ENCODE data around the gene MS4A4E. TPM values are rescaled to one million over a fixed set of nuclear protein-coding genes. Genes with fewer than 3 reads are reported as not detected.
"Not testable (repeated sequence)": the region's sequence is repeated elsewhere in the genome, so short reads cannot be mapped to it uniquely, and the experiment has no call there.

Gene MS4A4E
- total RNA-seq, 2 donors from 2014 or later = 0.31 TPM; not detected in 1

- Mint-ChIP-seq H3K27me3 (ENCODE audit: insufficient read depth) (peaks cover 40% of the 10 kb centered on the region), H3K9me3 (peaks cover 11% of the 10 kb centered on the region), H3K36me3 (ENCODE audit: low read depth) (no peaks in the 10 kb centered on the region), H3K27ac (no peak overlapping the region), H3K4me1 (peaks cover 10% of the 10 kb centered on the region), H3K4me3 (no peak overlapping the region)
- Histone ChIP-seq H3K9me3 (ENCODE audit: control insufficient read depth, low read length) (peaks cover 8% of the 10 kb centered on the region), H3K27ac (ENCODE audit: low read depth, low read length) (no peak overlapping the region), H3K27me3 (ENCODE audit: control insufficient read depth, insufficient read depth, low read length, poor library complexity, severe bottlenecking) (peaks cover 34% of the 10 kb centered on the region), H3K4me1 (ENCODE audit: control insufficient read depth, insufficient read depth, low read length) (no peaks in the 10 kb centered on the region), H3K9ac (ENCODE audit: extremely low read depth, low read length, poor library complexity, severe bottlenecking) (no peak overlapping the region), H3K36me3 (ENCODE audit: control insufficient read depth, insufficient read depth, low read length) (no peaks in the 10 kb centered on the region), H3K4me3 (ENCODE audit: low read length) (no peak overlapping the region)
- 89 to 93% methylated on average over 2 to 4 of the region's 4 CpGs for WGBS, 2 experiments (ENCODE audit: insufficient coverage in 1 of 2, insufficient read length in 1 of 2)
- DNase-seq = no peak
- TF ChIP-seq CTCF (conservative IDR thresholded peaks at IDR 0.05) = no peak
Measured at GRCh38 chr11:60204922-60205321, 38.0 kb downstream of the MS4A4E start.

- H3K9me3 Mint-ChIP-seq = peaks cover 11% of the 10 kb centered on the region
- not testable (repeated sequence) for H3K36me3 ChIP-seq (ENCODE audit: control insufficient read depth, insufficient read depth, low read length); H3K4me3 ChIP-seq (ENCODE audit: low read length); H3K27ac ChIP-seq (ENCODE audit: low read depth, low read length); DNase-seq; H3K9me3 ChIP-seq (ENCODE audit: control insufficient read depth, low read length); H3K9ac ChIP-seq (ENCODE audit: extremely low read depth, low read length, poor library complexity, severe bottlenecking); H3K27ac Mint-ChIP-seq; H3K4me1 Mint-ChIP-seq; H3K36me3 Mint-ChIP-seq (ENCODE audit: low read depth); H3K4me1 ChIP-seq (ENCODE audit: control insufficient read depth, insufficient read depth, low read length); H3K4me3 Mint-ChIP-seq
- H3K27me3 ChIP-seq (ENCODE audit: control insufficient read depth, insufficient read depth, low read length, poor library complexity, severe bottlenecking) = peaks cover 15% of the 10 kb centered on the region
- H3K27me3 Mint-ChIP-seq (ENCODE audit: insufficient read depth) = peaks cover 10% of the 10 kb centered on the region
- WGBS, 2 experiments (ENCODE audit: insufficient coverage in 1 of 2, insufficient read length in 1 of 2) = 88% methylated on average over 5 to 12 of the region's 26 CpGs
Measured at GRCh38 chr11:60201334-60201733, 41.6 kb downstream of the MS4A4E start.

- DNase-seq = no peak
- H3K36me3 ChIP-seq (ENCODE audit: control insufficient read depth, insufficient read depth, low read length) = no peaks in the 10 kb centered on the region
- no peaks in the 10 kb centered on the region for H3K27me3 ChIP-seq (ENCODE audit: control insufficient read depth, insufficient read depth, low read length, poor library complexity, severe bottlenecking)
- no peaks in the 10 kb centered on the region for H3K27me3 Mint-ChIP-seq (ENCODE audit: insufficient read depth)
- TF ChIP-seq CTCF (conservative IDR thresholded peaks at IDR 0.05) = no peak
- peaks cover 18% of the 10 kb centered on the region for H3K9me3 Mint-ChIP-seq
- peaks cover 4% of the 10 kb centered on the region for H3K4me1 Mint-ChIP-seq
- peaks cover 14% of the 10 kb centered on the region for H3K9me3 ChIP-seq (ENCODE audit: control insufficient read depth, low read length)
- H3K9ac ChIP-seq (ENCODE audit: extremely low read depth, low read length, poor library complexity, severe bottlenecking) = no peak overlapping the region
- H3K27ac Mint-ChIP-seq = no peak overlapping the region
- no peak overlapping the region for H3K27ac ChIP-seq (ENCODE audit: low read depth, low read length)
- H3K4me3 Mint-ChIP-seq = no peak overlapping the region
- WGBS, 2 experiments (ENCODE audit: insufficient coverage in 1 of 2, insufficient read length in 1 of 2) = 83 to 100% methylated on average over 1 of the region's 1 CpG
- H3K4me3 ChIP-seq (ENCODE audit: low read length) = no peak overlapping the region
- H3K36me3 Mint-ChIP-seq (ENCODE audit: low read depth) = no peaks in the 10 kb centered on the region
- no peaks in the 10 kb centered on the region for H3K4me1 ChIP-seq (ENCODE audit: control insufficient read depth, insufficient read depth, low read length)
Measured at GRCh38 chr11:60197442-60197841, 45.5 kb downstream of the MS4A4E start.

GRCh38 chr11:60195923-60196368 is 47.0 kb downstream of the MS4A4E start:
- no peak for TF ChIP-seq CTCF (conservative IDR thresholded peaks at IDR 0.05)
- H3K4me3 ChIP-seq (ENCODE audit: low read length) = no peak overlapping the region
- peaks cover 4% of the 10 kb centered on the region for H3K4me1 Mint-ChIP-seq
- no peak overlapping the region for H3K4me3 Mint-ChIP-seq
- H3K27ac Mint-ChIP-seq = no peak overlapping the region
- peaks cover 16% of the 10 kb centered on the region for H3K9me3 Mint-ChIP-seq
- H3K9me3 ChIP-seq (ENCODE audit: control insufficient read depth, low read length) = peaks cover 8% of the 10 kb centered on the region
- no peak for DNase-seq
- no peaks in the 10 kb centered on the region for H3K4me1 ChIP-seq (ENCODE audit: control insufficient read depth, insufficient read depth, low read length)
- no peaks in the 10 kb centered on the region for H3K36me3 ChIP-seq (ENCODE audit: control insufficient read depth, insufficient read depth, low read length)
- H3K27me3 Mint-ChIP-seq (ENCODE audit: insufficient read depth) = no peaks in the 10 kb centered on the region
- H3K27ac ChIP-seq (ENCODE audit: low read depth, low read length) = no peak overlapping the region
- no peaks in the 10 kb centered on the region for H3K27me3 ChIP-seq (ENCODE audit: control insufficient read depth, insufficient read depth, low read length, poor library complexity, severe bottlenecking)
- 96 to 97% methylated on average over 4 of the region's 4 CpGs for WGBS, 2 experiments (ENCODE audit: insufficient coverage in 1 of 2, insufficient read length in 1 of 2)
- no peaks in the 10 kb centered on the region for H3K36me3 Mint-ChIP-seq (ENCODE audit: low read depth)
- H3K9ac ChIP-seq (ENCODE audit: extremely low read depth, low read length, poor library complexity, severe bottlenecking) = no peak overlapping the region
